GM19351 (cell line): ENCODE data around the gene SBF2.
"Not testable (repeated sequence)": the region's sequence is repeated elsewhere in the genome, so short reads cannot be mapped to it uniquely, and the experiment has no call there.

Experiments
- ATAC-seq: cut with Tn5 transposase; IDR thresholded peaks from one replicate; pipeline ENCODE4 v1.9.1; 2021; ENCODE audit warnings: mild to moderate bottlenecking, moderate library complexity; ENCODE audit not compliant: unreplicated experiment

SBF2 gene

DNA sequence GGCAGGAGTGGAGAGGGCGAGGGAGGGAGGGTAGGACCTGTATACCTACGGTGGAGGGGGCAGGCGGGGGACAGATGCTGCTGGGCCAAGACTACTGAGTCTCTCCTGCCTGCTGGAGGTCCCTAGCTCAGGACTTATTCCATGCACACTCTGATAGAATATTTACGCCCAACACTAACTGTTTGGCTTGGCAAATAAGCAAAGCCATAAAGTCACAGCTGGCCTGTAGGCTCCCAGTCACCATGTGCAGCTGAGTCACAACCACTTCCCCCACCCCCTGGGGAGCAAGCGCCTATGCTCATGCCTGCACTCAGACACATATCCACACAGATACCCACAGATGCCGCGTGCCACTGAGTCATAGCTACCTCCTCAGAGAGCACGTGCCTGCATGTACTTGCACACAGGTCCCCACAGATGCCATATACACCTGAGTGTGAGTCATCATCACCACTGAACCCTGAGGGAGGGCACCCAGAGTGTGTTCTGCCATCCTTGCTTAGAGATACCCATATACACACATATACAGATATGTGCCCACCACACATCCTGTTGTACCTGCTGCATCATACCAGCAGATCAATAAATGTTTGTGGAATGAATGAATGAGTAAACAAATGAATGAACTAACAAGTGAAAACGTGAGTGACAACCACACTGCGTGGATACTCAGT, 534.4 kb downstream of the SBF2 start:
- no peak for ATAC-seq

DNA sequence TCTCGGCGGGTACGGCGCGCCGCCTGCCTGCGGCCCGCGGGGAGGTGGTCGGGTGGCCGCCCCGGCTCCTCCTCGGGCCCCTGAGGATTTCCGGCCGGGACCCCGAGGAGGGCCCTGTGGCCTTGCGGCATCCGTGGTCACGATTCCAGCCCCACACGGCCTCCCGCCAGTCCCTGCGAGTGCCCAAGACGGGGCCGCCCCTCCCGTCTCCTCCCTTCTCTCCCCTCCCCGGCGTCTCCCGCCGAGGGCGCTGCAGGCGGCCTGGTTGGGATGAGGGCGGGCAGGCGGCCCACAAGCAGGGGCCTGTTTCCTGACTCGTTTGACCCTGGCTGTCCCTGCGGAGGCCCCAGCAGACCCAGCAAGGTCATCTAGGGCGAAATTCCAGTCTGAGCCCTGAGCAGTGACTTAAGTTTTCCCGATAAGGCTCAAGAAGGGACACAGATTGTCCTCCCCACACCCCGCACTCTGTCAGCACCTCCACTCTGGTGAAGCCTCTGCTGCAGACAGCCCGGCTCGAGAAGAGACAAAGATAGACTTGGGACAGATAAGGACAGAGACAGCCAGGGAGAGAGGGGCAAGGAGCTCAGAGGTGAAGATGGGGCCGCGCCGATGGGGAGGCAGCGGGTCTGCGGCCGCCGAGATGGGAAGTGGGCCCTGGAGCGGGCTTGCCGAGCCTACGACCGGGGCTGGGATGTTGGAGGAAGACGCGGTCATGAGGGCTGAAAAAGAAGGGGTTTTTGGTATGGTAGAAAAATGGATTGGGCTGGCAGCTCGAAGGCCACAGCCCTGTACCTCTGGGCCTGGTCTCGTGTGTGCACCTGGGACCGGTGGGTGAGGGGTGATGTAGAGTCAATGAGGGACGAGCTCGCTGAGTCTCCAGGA, 535.1 kb downstream of the SBF2 start:
- peak; percentile 25 for ATAC-seq

DNA sequence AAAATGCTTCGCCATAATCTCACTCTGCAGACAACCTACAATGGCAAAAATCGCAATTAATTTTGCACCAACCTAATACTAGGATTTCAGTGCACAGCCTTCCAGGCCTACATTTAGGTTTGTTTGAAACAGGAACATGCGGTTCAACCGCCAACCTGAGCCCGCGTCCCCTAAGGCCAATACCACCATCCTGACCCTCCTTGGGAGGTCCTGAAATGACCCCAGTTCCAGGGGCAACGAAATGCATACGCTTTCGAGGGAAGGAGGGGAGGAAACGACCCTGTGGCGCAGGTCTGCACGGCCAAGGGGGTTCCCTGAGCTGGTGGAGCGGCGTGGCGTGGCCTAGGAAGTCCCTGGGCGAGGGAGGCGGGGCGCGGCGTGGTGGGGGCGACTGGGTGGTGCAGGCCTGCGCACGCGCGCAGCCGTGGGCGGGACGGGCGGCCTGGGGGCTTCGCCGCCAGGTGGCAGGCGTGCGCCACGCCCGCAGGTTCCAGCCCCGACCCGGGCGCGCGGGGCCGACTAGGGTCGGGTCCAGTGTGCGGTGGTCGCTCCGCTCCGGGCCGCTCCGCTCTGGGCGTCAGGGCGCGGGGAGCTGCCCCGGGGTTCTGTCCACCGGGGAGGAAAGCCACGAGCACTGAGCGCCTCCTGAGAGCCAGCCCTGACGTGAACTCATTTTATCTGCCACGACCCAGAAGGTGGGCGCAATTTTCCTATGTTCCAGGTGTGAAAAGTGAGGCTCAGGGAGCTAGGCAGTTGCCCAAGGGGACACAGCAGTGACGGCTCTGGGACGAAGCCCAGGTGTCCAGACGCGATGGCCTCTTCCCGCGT, 536.0 kb downstream of the SBF2 start:
- peak; percentile 48 for ATAC-seq

DNA sequence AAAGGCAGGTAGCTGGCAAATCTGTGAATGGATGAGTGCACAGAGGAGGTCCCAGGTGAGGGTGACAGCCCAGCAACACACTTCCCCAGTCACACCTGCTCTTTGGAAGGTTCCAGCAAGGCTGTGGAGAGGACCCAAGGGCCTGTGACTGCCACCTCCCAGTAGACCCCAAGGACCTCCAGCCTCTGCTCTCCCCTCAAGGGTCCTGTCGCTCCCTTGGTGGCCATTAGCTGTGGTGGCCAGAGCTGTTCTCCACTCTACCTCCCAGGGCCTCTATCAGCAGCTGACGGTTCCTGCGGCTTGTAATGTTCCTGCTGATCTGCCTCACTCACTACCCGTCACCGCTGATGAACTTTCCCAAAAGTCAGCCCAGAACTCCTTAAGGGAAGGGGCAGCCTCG, 537.1 kb downstream of the SBF2 start:
- no peak for ATAC-seq

DNA sequence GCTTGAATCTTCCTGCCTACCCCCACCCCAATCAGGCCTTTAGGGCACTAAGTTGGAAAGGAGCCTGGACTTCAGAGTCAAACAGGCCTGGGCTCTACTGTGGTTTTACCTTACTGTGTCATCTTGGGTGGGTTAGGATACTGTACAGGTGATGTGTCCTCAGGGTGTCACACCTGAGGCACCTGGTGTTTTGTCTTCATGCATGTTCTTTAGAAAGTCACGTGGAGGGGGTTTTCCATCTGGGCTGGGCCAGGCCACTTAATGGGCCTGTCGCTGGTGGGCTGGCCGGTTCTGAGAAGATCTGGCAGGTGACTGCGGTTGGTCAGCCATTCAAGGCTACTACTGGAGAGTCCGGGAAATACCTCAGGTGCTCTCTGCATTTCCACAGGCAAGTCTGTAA, 537.6 kb downstream of the SBF2 start:
- no peak for ATAC-seq

DNA sequence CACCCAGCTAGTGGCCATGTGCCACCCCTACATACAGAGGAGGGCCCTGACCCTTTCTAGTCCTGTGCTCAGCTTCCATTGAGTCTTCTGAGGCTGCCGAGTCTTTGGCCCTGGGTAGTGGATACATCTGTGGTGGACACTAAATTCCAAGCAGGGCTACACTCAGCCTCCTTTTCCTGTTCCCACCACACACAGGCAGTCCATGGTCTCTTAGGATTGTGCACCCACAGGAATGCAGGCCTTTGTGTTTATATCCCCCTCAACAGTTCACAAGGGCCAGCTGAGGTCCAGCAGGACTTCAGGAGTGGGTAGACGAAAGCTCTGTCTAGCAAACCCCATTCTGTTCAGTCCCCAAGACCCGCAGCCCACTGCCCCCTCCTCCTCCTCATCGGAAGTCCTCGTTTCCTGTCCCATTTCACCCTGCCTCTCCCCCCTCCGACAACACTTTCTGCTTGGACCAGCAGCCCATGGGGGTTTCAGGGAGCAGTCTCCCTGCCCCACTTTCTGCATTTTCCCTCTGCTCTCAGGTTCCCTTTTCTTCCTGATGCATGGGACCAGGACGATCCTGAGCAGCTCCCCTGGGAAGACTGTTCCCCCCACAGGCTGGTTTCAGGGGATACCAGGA, 538.3 kb downstream of the SBF2 start:
- ATAC-seq, result no peak

GRCh38 chr11:9754010-9754471, 540.0 kb downstream of the SBF2 start:
- ATAC-seq, result no peak

DNA sequence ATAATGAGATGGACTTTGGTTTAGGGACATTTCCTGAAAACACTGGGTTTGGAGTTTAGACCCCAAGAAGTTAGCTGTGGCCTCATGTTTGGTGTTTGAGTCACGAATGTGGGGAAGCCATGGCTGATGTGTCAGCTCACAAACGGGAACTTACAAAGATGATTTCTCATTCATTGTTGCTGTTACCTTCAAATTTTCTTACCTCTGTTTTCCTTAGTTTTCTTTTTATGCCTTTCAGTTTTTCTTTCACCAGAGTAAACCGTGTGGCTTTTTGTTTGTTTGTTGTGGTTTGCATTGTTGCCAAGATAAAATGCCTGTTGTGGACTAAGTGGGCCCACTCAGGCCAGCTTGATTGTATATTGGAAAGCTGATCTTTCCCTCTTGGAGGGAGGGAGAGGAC, 541.0 kb downstream of the SBF2 start:
- no peak for ATAC-seq

- ATAC-seq, result no peak
These were observed 541.9 kb downstream of the SBF2 start for GRCh38 chr11:9752091-9752490.

GRCh38 chr11:9750551-9750950, 543.5 kb downstream of the SBF2 start:
- no peak for ATAC-seq

DNA sequence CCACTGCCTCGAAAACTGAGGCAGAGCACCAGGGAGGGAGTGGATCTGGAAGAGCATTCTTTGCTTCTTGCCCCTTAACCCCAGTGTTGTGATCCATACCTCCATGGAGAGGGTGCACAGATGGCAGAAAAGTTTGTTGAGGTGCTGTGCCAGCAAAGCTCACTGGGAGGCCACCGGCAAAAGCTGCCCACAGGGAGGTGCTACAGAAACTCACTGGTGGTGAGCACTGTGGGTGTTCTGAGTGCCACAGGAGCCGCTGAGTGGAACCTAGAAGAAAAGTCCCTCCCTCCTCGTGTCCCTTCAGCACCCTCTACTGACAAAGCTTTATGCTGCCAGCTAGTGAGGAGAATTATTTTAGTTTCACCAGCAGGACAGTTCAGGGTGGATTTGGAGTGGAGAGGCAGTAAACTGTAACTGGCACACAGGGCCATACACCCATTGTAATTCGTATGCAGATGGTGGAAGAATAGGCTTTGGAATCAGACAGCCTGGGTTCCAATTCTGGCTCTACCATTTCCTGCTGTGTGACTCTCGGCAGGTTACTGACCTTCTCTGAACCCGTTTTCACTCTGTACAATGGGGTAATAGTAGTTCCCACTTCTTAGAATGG, 545.6 kb downstream of the SBF2 start:
- peak; percentile 72 for ATAC-seq

- ATAC-seq, result no peak
These were observed 546.2 kb downstream of the SBF2 start for GRCh38 chr11:9747828-9748227.

DNA sequence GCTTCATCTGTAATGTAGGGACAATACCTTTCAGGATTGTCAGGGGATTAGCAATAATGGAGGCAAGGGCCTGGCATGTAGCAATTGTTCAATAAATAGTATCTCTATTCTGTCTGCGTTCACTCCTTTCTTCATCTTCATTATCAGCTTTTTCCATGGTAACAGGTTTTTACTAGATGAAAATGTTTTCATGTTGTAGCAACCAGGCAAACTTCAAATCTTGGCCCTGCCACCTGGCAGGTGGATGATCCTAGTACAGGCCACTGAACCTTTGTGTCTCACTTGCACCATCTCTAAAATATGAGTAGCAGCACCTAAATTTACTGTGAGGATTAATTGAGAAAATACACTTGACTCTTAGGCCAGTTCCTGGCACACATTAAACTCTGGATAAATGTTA, 546.8 kb downstream of the SBF2 start:
- no peak for ATAC-seq

GRCh38 chr11:9745411-9746211, 548.4 kb downstream of the SBF2 start:
- peak; percentile 57 for ATAC-seq

- not testable (repeated sequence) for ATAC-seq
These were observed 550.5 kb downstream of the SBF2 start for GRCh38 chr11:9743512-9743911.

DNA sequence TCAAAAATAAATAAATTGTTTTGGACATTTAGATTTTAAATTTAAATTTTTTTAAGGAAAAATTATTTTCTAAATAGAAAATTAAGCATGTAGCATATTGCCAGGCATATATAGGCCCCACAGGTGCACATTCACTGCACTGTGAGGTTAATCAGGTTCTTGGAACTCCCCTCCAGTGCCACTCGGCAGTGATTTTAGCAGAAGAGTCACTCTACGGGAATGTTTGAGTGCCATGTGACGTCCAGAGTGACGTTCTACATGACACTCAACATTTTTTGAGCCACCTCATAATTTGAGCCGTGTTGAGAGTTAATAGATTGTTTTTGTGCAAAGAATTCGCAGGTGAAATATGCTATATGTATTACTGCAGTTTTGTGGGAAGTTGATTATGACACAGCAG, 552.8 kb downstream of the SBF2 start:
- ATAC-seq, result no peak

GRCh38 chr11:9740202-9740883, 553.7 kb downstream of the SBF2 start:
- ATAC-seq, result peak; percentile 40

DNA sequence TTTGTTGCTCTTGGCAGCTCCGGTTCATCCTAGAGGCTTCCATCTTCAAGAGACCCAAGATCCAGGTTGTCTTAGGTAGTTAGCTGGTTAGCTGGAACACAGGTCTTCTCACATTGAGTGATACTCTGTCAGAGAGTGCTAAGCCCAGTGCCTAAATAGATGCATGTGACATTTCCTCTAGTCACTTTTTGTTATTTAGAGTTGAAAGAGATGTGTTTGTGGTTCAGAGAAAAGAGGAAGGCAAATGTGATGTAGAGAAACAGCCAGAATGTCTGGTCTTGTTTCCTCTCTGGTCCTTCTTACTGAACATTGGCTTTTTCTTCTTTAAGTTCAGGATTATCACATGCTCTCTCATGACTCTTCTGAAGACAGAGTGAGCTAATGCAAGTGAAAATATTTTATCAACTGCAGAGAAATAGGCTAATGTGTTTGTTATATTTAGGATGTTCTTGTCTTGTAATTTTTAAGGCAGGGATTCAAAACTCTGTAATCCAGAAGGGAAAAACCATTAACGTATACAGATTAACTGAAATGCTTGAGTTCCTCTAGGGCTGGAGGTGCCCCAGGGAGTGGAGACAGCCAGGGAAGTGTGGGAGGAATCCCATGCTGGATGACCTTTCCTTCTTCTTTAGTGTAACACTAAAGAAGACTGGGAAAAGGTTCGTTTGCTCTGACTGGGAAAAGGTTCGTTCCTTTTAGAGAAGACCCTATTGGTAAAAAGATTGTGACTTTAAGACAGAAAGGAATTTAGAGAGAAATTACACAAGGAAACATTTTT, 554.7 kb downstream of the SBF2 start:
- ATAC-seq, result peak; percentile 77
